ENCODE data around the gene C10orf90.

- TF ChIP-seq POLR2A (IDR thresholded peaks at IDR 0.05) (no peak), POLR2AphosphoS5 (IDR thresholded peaks at IDR 0.05) (no peak), CTCF (IDR thresholded peaks at IDR 0.05) (no peak)
These were observed 145.2 kb downstream of the C10orf90 start for GRCh38 chr10:126525326-126525725.
